CD4-positive, alpha-beta T cell treated with Interferon gamma for 1 hour (primary cell): Measurements from ENCODE around the gene SAMM50.

ENCODE experiments used
- DNase-seq: peaks from one replicate; pipeline ENCODE4 v3.0.0-alpha.2; 2020

SAMM50 gene

DNA sequence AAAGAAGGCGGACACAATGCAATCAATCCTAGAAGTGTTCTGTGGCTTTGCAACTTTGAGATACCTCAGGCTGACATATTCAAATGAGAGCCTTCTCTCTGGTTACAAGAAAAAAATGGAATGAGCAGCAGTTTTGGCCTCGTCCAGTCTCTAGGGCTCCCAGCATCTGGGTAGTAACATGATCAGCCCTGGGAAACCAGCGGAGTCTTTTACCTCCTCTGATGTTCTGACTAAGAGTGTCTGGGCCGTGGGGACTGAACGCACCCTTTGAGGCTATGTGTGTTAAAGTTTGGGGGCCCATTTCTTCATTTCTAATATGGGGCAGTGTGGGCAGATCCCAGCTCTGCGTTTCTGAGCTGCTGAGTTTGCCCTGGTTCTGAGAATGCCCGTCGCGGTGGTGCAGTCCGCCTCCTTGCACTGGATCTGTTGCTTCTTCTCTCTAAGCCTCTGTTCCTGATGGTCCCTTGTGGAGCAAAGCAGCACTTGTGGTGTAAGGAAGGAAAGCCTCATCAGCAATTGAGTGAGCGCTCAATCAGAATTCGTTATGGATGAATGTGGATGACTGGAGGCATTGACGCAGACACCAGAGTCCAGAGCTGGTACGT, 77.0 kb downstream of the SAMM50 start:
- DNase-seq, result no peak

DNA sequence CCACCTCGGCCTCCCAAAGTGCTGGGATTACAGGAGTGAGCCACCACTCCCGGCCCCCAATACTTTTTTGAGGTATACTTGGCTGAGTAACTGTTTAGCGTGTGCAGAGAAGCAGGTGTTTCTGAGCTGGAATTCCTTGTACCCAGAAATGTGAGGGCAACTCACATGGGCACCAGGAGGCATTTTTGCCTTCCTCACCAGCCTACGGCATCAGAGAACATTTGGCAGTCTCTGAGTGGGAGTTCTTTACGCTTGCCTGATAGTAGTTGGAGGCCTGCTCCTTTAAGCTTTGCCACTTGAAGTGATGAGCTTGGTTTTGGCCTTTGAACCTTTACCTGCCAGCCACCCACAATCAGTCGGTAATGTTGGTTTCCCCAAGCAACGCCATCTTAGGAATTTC, 78.0 kb downstream of the SAMM50 start:
- DNase-seq, result no peak

DNA sequence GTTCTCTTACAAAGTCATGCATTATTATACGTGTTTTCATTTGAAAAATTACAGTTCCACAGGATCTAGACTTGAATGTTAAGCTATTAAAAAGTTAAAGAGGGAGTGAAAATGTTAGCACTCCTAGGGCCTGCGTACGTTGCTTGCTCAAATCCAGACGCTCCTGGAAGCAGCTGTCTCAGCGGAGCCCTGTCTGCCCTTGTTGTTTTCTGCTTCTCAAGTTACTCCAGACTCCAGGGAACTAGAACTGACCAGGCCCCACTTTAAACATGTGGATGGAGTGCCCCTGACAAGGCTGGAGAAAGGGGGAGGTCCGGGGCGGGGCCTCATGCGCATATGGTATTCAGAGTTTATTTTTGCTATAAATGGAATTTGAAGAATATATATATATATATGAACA, 78.5 kb downstream of the SAMM50 start:
- DNase-seq, result no peak

DNA sequence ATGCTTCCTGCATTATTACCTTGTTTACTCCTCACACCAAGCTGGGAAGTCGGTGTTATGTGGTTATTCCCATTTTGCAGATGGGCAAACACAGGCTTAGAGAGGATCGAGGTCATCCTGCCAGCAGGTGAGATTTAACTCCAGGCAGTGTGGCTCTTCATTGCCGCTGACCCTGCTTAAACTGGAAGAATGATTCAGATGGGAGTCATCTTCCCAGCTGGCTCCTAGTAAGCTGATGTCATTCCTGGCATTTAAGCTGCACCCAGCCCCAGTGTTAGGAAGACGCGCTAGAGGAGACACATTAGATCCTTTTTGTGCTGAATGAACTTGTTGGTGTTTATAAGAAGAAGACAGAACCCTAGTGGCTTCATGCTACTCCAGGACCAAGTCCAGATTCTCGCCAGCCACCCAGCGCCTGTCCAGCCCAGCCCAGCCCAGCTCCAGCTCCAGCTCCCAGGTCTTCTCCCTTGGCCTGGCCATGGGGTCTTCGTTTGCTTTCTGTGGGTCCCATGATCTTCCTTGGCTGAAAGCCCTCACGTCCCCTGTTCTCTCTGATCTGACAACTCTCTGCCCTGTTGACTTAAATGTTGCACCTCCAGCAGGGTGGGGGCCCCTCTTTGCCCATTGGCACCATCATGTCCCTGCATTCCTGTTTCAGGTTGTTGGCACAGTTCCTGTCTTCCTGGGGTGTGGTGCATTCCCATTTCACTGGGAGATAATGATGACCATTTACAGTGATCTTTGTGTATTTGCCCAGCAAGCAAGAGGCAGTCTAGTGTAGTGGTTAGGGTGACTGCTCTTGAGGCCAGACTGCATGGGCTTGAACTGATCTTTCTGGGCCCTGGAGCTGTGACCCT, 82.5 kb downstream of the SAMM50 start:
- no peak for DNase-seq

DNA sequence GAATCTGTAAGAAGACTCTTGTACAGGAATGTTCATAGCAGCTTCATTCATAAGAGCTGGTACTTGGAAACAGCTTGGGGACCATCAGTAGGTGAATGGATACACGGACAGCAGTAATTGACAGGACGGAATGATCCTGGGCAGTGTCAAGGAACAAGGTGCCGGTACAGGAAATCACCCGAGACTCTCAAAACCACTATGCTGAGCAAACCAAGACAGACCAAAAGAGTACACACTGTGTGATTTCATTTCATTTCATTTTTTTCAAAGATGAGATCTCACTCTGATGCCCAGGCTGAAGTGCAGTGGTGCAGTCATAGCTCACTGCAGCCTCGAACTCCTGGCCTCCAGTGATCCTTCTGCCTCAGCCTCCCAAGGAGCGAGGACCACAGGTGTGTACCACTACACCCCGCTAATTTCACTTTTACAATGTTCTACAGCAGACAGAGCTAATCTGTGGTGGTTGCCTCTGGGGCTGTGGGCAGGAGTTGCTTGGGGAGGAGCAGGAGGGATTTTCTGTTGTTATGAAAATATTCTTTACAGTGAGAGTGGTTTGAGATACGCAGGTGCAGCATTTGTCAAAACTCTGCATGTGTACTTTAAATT, 84.4 kb downstream of the SAMM50 start:
- no peak for DNase-seq

DNA sequence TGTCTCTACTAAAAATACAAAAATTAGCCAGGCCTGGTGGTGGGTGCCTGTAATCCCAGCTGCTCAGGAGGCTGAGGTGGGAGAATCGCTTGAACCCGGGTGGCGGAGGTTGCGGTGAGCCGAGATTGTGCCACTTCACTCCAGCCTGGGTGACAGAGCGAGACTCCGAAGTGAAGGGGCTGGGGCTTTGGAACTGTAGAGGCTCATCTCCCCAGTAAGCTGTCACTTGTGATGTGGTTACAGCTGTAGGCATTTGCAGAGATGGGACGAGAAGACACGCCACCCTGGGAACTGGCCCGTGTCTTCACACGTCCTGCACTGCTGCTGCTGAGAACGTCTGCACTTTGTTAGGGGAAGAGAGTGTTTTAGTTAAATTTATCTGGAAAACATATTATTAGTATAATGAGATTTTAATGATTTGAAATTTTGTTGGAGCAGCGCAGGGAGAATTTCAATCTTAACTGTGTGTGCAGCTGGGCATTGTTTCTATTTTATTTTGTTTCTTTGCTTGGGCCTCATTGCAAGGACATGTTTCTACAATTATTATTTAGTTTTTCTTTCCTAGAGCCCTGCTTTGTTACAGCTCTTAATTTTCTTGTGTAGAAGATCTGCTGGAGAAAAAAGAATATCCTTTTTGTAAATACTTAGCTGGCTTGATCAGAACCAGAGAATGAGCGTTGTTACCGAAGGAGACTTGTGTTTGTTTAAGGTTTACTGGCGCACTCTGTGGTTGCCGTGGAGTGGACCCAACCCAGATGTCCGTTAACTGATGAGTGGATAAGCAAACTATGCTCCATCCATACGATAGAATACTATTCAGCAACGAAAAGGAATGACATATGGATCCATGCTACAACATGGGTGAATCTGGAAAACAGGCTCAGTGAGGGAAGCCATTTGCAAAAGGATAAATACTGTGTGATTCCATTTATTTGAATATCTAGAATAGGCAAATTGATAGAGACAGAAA, 87.3 kb downstream of the SAMM50 start:
- DNase-seq, result peak; percentile 7

DNA sequence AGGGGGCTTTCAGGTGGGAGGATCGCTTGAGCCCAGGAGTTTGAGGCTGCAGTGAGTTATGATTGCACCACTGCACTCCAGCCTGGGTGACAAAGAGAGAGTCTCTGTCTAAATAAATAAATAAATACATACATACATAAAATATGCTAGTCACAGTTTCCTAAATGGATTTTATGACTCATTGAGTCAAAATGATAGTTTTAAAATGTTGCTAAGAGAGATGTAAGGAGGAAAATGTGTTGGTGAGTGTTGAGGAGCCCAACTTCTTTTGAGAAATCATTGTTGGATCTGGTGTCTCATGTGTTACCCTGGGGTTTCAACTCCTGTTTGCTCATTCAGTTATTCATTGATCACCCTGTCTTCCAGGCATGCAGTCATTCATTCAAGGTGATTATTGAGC, 89.9 kb downstream of the SAMM50 start:
- DNase-seq, result no peak
